H54 (cell line): ENCODE results near the gene ATCAY.
"Not testable (repeated sequence)": the region's sequence is repeated elsewhere in the genome, so short reads cannot be mapped to it uniquely, and the experiment has no call there.

Source experiments
- DNase-seq: peaks from one replicate; pipeline ENCODE4 v3.0.0; 2011; ENCODE audit warnings: low spot score, mixed read lengths; ENCODE audit not compliant: insufficient read length
- FAIRE-seq: peaks from 3 replicates; lab custom pipeline; 2011; peaks lifted over from hg19 to GRCh38; lab: Jason Lieb, UNC
- POLR2A ChIP-seq: IDR thresholded peaks from 2 replicates; pipeline ENCODE4 v1.6.1; 2011; ENCODE audit warnings: low read depth, mild to moderate bottlenecking, low read length

The ATCAY gene

DNA sequence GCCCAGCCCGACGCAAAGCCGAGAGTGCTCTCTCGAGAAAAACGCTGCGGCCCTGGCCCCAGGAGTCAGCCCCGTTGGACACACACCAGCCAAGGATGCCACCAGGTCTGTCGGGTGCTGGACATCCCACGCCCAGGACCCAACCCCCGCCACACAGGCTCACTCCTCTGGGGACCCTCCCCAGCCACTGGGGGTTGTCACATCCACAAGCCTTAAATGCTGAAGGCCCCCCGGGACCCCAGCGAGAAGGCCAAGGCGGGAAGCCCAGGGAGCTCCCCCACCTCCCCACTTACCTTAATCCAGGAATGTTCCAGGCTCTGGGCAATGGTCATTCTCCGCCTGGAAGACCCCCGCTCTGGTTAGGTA, 79.3 kb downstream of the ATCAY start:
- FAIRE-seq (no peak), DNase-seq (no peak)
- no peak for TF ChIP-seq POLR2A

DNA sequence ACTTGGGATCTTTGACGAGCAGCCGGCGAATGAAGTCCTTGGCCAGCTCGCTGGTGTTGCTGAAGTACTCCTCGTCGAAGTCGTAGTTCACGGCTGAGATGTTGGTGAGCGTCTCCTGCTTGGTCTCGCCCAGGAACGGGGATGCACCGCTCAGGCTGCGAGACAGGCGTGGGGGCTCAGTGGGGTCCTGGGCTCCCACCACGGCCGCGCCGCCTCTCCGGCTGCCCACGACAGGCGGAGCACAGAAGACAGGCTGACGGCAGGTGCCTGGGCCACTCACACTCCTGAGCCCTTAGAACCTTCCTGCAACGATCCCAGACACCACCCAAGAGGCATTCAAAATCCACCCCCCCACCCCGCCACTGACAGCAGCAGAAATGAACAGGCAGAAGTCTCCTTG, 80.5 kb downstream of the ATCAY start:
- DNase-seq (no peak), FAIRE-seq (no peak)
- TF ChIP-seq POLR2A: no peak

DNA sequence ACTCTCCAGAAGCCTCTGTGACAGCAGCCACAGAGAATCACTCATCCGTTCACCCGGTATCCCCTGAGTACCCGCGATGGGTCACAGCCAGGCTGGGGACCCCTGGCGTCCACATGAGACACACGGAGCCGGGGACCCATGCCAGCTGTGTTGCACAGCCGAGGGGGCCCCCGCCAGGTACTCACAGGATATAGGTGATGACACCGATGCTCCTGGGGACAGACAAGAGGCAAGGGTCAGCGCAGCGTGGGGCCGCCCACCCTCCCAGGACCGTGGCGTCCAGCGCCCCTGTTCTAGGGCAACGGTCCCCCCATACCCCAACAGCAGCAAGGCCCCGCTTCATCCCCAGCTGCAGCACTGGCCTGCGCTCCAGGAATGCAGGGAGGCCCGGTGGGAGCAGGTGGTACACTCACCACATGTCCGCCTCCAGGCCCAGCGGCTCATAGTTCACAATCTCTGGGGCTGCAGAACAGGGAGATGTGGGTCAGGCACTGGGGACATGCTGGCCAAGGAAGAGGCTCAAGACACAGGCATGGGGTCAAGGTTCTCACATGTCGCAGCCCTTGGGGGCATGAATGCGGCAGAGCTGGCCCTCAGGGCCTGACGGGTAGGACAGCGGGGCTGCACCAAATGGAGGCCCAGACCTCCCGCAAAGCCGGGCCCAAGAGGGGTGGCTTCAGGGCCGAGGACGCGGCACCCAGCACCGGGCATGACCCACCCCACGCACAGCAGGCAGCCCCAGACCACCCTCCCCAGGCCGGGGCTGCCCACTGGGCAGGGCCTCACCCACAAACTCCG, 83.2 kb downstream of the ATCAY start:
- TF ChIP-seq POLR2A: no peak
- DNase-seq (no peak), FAIRE-seq (no peak)

DNA sequence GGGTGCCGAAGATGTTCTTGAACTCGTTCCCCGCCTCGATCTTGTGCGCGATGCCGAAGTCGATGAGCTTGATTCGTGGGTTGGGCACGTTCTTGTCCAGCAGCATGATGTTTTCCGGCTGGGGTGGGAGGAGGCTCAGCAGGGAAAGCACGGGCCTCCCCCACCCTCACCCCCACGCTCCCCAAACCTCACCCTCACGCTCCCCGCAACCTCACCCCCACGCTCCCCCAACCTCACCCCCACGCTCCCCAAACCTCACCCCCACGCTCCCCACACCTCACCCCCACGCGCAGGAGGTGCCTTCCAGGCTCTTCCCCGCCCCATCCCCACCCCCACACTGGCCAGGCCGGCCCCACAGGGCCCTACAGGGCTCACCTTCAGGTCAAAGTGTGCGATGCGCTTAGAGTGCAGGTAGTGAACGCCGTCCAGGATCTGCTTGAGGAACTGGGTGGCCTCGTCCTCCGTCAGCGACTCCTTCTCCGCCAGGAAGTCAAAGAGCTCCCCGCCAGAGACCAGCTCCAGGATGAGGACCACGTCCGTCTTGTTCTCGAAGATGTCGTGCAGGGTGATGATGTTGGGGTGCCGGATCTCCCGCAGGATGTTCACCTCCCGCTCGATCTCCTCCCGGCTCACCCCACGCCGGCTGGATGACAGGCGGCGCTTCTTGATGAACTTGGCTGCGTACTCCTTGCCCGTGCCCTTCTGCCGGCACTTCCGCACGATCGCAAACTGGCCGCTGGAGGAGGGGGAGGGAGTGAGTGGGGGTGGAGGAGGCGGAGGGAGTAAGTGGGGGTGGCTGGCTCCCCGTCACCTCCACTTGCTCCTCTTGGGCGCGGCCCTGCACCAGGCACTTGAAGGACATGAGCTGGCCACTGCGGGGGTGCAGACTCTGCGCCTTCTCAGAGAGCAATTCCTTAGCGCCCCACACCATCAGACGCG, 84.0 kb downstream of the ATCAY start:
- no peak for FAIRE-seq
- no peak for DNase-seq
- no peak for TF ChIP-seq POLR2A

DNA sequence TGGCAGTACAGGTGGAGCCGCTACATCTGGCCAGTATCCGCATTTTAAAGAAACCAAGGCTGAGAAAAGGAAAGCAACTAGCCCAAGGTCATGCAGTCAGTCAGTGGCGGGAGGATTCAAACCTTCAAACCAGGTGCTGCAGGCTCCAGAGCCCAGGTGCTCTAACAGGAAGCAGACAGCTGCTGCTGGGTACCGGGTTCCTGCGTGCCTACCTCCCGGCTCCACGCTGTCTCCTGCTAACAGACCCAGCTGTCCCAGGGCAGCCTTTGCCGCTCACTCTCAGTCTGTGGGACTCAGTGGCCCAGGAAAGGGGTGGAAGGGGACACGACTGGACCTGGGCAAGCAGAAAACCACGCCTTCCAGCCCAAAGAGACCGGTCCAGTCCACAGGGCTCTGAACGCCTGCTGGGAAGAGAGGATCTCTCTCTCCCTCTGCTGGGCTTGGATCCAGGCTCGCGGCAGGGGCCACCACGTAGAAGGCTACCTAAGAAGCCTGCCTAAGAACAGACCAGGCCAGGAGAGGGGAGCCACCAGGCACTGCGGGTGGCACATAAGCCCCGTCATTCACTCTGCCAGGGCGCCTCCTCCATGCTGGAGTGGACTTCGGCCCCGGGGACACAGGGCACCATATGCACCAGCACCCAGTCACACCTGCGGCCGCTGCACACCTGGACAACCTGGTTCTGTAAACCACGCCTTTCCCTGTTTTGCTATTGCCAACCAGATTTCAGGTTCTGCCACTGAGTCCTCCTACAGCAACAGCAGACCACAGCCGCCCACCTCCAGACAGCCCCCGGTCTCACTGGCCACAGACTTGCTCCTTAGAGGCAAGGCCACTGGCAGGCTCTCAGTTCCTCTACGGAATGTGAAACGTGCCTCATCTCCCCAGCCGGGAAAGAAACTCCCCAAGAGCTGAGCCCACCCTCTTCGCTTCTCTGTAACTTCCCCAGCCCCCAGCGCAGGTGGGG, 85.8 kb downstream of the ATCAY start:
- no peak for DNase-seq
- FAIRE-seq: no peak
- TF ChIP-seq POLR2A: no peak

DNA sequence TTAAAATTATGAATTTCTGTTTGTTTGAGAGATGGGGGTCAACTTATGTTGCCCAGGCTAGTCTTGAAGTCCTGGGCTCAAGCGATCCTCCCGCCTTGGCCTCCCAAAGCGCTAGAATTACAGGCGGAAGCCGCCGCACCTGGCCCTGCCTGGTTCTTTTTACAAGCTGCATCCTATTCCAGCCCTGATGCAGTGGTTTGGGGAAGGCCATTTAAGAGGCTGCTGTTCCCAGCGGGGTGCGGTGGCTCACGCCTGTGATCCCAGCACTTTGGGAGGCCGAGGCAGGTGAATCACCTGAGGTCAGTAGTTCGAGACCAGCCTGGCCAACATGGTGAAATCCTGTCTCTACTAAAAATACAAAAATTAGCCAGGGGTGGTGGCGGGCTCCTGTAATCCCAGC, 87.5 kb downstream of the ATCAY start:
- FAIRE-seq, DNase-seq: not testable (repeated sequence)

DNA sequence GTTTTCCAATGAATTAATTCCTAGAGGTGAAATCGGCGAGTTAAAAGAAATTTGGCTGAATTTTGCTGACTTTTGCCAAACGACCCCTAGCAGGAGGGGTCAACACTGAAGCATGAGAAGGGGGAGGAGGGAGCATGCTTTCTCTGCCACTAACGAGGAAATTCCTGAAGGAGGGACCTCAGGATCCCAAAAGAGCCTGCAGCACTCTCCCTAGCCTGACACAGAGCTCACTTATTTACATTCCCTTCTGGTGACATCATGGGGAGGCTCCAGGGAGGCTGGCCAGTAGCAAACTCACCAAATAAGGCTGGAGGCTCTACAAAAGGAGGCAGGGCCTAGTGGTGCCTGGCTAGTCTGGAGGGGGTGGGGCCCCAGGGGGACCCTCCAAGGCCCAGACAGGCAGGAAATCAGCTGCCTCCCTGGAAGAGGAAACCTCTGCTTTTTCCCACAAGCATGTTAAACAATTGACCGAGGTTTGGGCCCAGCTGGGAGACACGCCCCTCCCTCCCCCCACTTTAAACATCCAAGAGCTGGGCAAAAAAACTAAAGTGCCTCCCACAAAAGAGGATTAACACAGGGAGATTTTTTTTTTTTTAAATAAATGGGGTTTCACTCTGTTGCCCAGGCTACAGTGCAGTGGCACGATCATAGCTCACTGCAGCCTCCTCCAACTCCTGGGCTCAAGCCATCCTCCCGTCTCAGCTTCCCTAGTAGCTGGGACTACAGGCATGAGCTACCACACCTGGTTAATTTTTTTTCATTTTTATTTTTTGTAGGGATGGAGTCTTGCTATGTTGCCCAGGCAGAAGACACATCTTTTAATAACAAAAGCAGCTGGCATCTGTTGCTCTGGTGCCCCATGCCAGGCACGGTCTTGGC, 88.3 kb downstream of the ATCAY start:
- peak; percentile 80 for FAIRE-seq
- no peak for TF ChIP-seq POLR2A
- peak; percentile 90 for DNase-seq

DNA sequence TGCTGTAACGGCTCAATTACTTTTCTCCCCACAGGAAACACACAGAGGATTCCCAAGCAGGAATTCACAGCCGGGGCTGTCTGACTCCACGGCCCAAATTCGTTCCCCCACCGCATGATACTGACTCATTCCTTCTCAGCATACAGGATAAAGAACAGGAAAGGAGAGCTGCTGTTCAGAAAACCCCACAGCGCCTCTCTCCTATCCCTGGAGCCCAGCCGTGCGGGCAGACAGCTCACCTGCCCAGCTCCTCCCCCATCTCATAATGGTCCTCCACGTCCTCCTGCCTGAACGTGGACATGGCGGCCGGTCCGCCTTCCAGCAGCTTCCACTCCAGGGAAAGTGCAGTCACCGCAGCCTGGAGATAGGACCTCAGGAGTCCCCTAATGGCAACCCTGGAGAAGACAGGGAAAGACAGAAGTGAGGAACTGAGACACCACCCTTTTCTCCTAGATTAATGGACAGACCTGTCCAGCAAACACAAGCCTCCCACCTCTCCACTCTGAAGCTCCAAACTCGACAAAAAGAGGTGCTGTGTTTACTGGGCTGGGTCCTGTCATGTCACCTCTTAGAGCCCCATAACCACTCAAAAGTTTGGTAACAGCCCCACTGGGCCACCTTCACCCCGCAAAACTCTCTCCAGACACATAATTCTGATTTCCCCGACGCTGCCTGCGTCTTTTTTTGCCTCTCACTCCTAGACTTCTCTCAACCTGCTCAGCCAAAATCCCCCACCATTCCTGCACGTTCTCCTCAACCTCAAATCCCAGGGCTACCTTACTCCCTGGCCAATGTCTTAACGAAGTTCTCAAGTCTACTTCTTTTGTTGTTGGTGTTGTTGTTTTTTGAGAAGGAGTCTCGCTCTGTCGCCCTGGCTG, 89.2 kb downstream of the ATCAY start:
- FAIRE-seq (peak; percentile 52), DNase-seq (peak; percentile 51)
- no peak for TF ChIP-seq POLR2A

DNA sequence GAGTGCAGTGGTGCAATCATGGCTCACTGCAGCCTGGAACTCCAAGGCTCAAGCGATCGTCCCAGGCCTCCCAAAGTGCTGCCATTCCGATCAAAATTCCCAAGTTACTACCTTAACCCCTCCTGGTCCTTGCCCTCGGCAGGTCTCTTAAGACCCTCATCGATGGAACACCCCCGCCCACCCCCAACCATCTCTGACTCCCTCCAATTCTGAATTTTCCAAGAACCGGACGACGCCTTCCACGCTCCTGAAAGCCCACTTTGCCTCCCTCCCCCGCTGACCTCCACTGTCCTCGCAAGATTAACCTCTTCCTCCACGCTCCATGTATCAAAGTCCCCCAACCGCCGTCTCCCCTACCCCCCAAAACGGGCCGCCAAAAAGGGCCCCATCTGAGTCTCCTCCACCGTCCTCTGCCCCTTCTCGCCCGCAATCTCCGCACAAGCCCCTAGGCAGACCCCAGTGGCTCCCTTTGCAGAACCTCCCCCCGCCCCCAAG, 89.9 kb downstream of the ATCAY start:
- TF ChIP-seq POLR2A: no peak
- FAIRE-seq: no peak

DNA sequence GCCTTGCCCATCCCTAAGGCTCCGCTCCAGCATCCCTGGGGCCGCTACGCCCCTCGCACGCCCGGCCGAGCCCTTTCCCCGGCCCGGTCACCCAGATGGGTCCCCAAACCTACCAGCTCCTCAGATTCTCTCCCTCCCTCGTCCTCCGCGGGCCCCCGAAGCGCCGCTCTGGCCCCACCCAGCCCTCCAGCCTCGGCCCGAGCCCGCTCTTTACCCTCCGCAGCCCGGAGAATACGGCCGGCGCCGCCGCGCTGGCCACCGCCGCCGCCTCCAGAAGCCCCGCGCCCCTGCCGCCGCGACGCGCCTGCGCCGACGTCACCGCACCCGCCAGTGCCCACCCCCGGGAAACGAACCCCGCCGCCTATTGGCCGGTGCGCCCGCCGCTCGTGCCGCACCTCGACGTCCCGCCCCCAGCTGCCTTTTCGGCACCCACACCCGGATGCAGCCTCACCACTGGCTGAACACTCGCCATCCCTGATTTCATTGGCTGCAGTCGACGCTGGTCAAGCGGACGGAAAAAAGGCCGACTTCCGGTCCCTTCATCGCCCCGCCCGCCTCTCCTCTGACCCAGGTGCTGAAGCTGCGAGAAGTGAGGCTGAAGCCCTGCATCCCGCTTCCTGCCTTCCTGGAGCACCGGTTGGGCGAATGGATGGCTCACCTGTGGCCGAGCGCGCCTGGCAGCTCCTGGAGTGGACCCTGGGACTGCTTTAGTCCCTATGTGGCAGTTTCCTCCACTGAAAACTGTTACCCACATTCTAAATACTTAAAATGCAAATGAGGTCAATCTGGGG, 90.5 kb downstream of the ATCAY start, which contains the start of gene DAPK3:
Gene DAPK3, minus strand, starts transcription at position 292 of the 791 bp plus-strand sequence. CDS start 1,364 bp downstream, outside the sequence.
- DNase-seq (peak; percentile 84), FAIRE-seq (no peak)
- peak; percentile 66 for TF ChIP-seq POLR2A

More for the DNA sequence above, 89.9 kb downstream of the ATCAY start:
- no peak for DNase-seq

DNA sequence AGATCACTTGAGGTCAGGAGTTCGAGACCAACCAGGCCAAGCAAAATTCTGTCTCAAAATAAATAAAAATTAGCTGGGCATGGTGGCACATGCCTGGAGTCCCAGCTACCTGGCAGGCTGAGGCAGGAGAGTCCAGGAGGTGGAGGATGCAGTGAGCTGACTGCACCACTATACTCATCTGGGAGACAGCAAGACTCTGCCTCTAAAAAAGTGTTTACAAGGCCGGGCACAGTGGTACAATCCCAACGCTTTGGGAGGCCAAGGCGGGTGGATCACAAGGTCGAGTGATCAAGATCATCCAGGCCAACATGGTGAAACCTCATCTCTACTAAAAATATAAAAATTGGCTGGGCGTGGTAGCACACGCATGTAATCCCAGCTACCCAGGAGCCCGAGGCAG, 94.7 kb downstream of the ATCAY start:
- no peak for FAIRE-seq
- no peak for DNase-seq
- TF ChIP-seq POLR2A: no peak
